GM12878 (cell line): ENCODE results near the gene LPAR6.

Experiments used
- CREB1 ChIP-seq: IDR thresholded peaks from 2 replicates; pipeline ENCODE4 v1.6.1; 2012; ENCODE audit warnings: low read depth, mild to moderate bottlenecking, inconsistent platforms
- CTCF ChIP-seq, 3 experiments: IDR thresholded peaks in 2 of 3; conservative IDR thresholded peaks in 1 of 3; 2 replicates each; pipeline ENCODE4 v1.5.1; 2011; ENCODE audit warnings: low read depth in 3 of 3, low read length in 3 of 3, mild to moderate bottlenecking in 3 of 3, control low read depth in 2 of 3, moderate library complexity in 2 of 3, inconsistent platforms in 1 of 3, mixed read lengths in 1 of 3; ENCODE audit not compliant: control insufficient read depth in 2 of 3, insufficient read depth in 1 of 3; ENCODE audit errors: extremely low read depth in 1 of 3
- EP300 ChIP-seq, 2 experiments: fragments of 150-350 bp in 1 of 2; IDR thresholded peaks; 2 replicates each; pipeline ENCODE4 v1.6.1; 2011 to 2012; ENCODE audit warnings: low read depth in 2 of 2, low read length in 2 of 2, borderline replicate concordance in 1 of 2, improper control_type of control experiment in 1 of 2, inconsistent platforms in 1 of 2; ENCODE audit not compliant: control insufficient read depth in 1 of 2
- POLR2A ChIP-seq: IDR thresholded peaks from 2 replicates; pipeline ENCODE4 v1.6.1; 2011; ENCODE audit warnings: low read depth, mild to moderate bottlenecking, low read length
- POLR2AphosphoS5 ChIP-seq: IDR thresholded peaks from 2 replicates; pipeline ENCODE4 v1.6.1; 2011; ENCODE audit warnings: mild to moderate bottlenecking, low read length, inconsistent platforms
- STAT3 ChIP-seq: IDR thresholded peaks from 2 replicates; pipeline ENCODE4 v1.6.1; 2011; ENCODE audit warnings: low read depth, low read length, improper control_type of control experiment
- TCF12 ChIP-seq: IDR thresholded peaks from 2 replicates; pipeline ENCODE4 v1.6.1; 2011; ENCODE audit warnings: low read depth, mild to moderate bottlenecking, low read length

- TF ChIP-seq TCF12 (no peak), EP300 (IDR thresholded peaks at IDR 0.05; ENCODE audit: borderline replicate concordance in 1 of 2, control insufficient read depth in 1 of 2, low read depth in 2 of 2, low read length in 2 of 2) (no peak), POLR2AphosphoS5 (no peak), CTCF (IDR thresholded peaks at IDR 0.05 in 2 of 3, conservative IDR thresholded peaks at IDR 0.05 in 1 of 3; ENCODE audit: control insufficient read depth in 2 of 3, extremely low read depth in 1 of 3, insufficient read depth in 1 of 3, low read depth in 3 of 3, low read length in 3 of 3) (peak; percentile 2 to 44 (median 14); a peak in 1 of 6 replicates), CREB1 (no peak), POLR2A (no peak), STAT3 (no peak)
Observed at GRCh38 chr13:48400850-48401291, 12.0 kb downstream of the LPAR6 start.
